Mesothelial cell of epicardium (in vitro differentiated cells): Measurements from ENCODE around the gene KCNG1. TPM values are rescaled to one million over a fixed set of nuclear protein-coding genes. Genes with fewer than 3 reads are reported as not detected.

Experiments
- DNase-seq, 2 experiments: peaks; one replicate each; pipeline ENCODE4 v3.0.0; 2021; ENCODE audit warnings: low spot score in 2 of 2; ENCODE audit not compliant: unreplicated experiment in 2 of 2
- H3K27ac Mint-ChIP-seq: 2 replicates; pipeline ENCODE4 v1.8.0; 2021; ENCODE audit warnings: mixed read lengths
- H3K27me3 Mint-ChIP-seq: 2 replicates; pipeline ENCODE4 v1.8.0; 2021; ENCODE audit warnings: low read depth, mixed read lengths
- H3K36me3 Mint-ChIP-seq: 2 replicates; pipeline ENCODE4 v1.8.0; 2021; ENCODE audit warnings: mixed read lengths
- H3K4me1 Mint-ChIP-seq: 2 replicates; pipeline ENCODE4 v1.8.0; 2021; ENCODE audit warnings: mixed read lengths
- H3K4me3 Mint-ChIP-seq: 2 replicates; pipeline ENCODE4 v1.8.0; 2021; ENCODE audit warnings: mild to moderate bottlenecking, moderate library complexity, mixed read lengths
- H3K9me3 Mint-ChIP-seq: 2 replicates; pipeline ENCODE4 v1.8.0; 2021; ENCODE audit warnings: mixed read lengths
- total RNA-seq: library from RNA; stranded (reverse); gene quantifications from 3 replicates; pipeline ENCODE4 v1.2.1, GENCODE V29; 2021
- TF ChIP-seq, protein P1 (sequence below): fragments of 200-600 bp; sonication (generic); IDR thresholded peaks from one replicate; pipeline ENCODE4 v1.5.0; 2021; ENCODE audit warnings: antibody characterized with exemption; ENCODE audit not compliant: unreplicated experiment

KCNG1 gene
- total RNA-seq, 1 donor from 2014 or later, result 44.2 TPM

DNA sequence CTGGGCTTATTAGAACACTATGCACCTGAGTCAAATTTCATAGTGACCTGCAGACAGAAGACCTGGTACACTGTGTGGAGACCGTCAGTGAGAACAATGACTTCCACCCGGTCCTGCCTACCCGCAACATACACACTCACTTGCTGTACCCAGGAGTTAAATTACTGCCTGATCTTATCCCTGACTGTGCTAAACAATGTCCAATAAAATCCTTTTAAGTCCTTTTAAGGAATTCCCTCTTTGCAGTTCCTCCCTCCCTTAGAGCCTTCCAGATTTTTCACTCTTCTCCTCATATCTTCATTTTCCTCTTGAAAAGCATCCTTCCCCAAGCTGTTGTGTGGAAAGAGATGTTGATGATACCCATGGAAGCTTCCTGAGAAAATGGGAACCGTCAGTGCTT is 3.4 kb upstream of the KCNG1 start:
- Mint-ChIP-seq H3K4me3 (no peak overlapping the region), H3K27me3 (peaks cover 49% of the 10 kb centered on the region)

DNA sequence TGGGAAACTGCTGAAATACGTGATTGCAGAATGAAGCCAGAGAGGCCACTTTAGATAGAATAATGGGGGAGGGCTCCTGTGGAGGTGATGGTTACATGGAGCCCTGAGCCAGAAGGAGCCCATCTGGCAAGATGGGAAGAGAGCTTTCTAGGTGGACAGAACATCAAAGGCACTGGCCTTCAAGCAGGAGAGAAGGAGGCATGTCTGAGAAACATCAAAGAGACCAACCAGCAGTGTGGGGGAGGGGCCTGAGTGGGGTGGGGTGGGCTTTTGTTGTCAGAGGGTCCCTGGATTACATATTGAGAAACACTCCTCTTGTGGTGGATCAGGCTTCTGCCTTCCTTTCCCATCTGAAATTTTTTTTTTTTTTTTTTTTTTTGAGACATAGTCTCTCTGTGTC is 1.9 kb upstream of the KCNG1 start:
- Mint-ChIP-seq H3K36me3 (no peaks in the 10 kb centered on the region), H3K4me1 (peaks cover 49% of the 10 kb centered on the region), H3K4me3 (no peak overlapping the region), H3K9me3 (no peaks in the 10 kb centered on the region), H3K27me3 (peaks cover 35% of the 10 kb centered on the region), H3K27ac (no peak overlapping the region)
- TF ChIP-seq, protein P1, sequence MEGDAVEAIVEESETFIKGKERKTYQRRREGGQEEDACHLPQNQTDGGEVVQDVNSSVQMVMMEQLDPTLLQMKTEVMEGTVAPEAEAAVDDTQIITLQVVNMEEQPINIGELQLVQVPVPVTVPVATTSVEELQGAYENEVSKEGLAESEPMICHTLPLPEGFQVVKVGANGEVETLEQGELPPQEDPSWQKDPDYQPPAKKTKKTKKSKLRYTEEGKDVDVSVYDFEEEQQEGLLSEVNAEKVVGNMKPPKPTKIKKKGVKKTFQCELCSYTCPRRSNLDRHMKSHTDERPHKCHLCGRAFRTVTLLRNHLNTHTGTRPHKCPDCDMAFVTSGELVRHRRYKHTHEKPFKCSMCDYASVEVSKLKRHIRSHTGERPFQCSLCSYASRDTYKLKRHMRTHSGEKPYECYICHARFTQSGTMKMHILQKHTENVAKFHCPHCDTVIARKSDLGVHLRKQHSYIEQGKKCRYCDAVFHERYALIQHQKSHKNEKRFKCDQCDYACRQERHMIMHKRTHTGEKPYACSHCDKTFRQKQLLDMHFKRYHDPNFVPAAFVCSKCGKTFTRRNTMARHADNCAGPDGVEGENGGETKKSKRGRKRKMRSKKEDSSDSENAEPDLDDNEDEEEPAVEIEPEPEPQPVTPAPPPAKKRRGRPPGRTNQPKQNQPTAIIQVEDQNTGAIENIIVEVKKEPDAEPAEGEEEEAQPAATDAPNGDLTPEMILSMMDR, result no peak
- DNase-seq, result no peak

More for the DNA sequence above, 3.4 kb upstream of the KCNG1 start:
- H3K36me3 Mint-ChIP-seq, result no peaks in the 10 kb centered on the region
- no peaks in the 10 kb centered on the region for H3K9me3 Mint-ChIP-seq
- H3K4me1 Mint-ChIP-seq, result peaks cover 47% of the 10 kb centered on the region
- no peak overlapping the region for H3K27ac Mint-ChIP-seq
- TF ChIP-seq, protein P1, result no peak
- no peak for DNase-seq

DNA sequence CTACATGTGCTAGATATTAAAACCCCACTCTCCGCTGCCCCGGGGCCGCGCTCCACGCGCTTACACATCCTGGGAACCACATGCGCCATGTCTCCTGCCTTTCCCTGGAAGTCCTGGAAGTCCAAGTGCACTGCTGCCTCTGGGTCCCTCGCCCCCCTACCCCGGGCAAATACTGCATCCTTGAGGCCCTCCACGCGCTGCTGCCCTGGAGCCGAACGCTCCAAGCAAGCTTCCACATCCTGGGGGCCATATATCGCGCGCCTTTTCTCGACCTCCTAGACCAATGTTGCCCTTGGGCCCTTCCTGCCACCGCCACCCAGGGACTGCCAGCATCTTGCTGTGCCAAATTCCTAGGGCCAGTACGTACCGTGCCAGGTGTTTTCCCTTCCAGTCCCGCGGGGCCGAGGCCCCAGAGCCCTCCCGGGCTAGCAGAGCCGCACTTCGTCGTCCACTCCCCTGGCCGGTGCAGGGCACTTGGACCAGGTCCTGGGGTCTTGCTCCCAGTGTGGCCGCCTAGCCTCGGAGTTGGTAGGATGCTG is 779 bp upstream of the KCNG1 start:
- Mint-ChIP-seq H3K27me3 (peaks cover 26% of the 10 kb centered on the region), H3K36me3 (peaks cover 3% of the 10 kb centered on the region), H3K4me1 (peaks cover 49% of the 10 kb centered on the region), H3K27ac (no peak overlapping the region), H3K9me3 (no peaks in the 10 kb centered on the region), H3K4me3 (peak overlapping the region; percentile 68)
- DNase-seq, result no peak
- TF ChIP-seq, protein P1, result no peak

DNA sequence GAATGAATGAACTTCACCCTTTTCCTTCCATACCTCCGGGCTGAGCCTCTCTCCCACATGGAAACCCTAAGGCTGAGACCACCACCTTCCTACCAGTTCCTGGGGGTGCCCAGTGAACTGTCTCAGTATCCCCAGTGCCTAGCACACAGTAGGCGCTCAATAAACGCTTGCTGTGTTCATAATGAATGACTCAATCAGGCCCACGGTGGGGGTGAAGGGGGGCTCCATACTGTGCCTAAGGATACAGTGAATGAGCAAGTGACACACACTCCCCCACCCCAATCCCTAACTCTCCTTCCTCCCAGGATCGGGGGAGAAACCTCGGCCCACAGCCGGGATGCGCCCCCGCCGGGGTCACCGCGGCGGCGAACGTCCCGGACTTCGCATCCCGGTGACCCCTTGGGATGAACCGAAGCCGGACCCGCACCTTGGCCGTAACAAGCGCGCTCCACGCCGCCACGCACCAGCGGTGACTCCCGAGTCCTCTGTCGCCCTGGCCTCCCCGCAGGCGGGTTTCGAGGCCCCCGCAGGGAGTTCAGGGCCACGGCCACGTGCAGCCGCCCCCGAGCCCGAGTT is 592 bp downstream of the KCNG1 start:
- H3K27me3 Mint-ChIP-seq, result peaks cover 21% of the 10 kb centered on the region
- peak overlapping the region; percentile 80 for H3K27ac Mint-ChIP-seq

DNA sequence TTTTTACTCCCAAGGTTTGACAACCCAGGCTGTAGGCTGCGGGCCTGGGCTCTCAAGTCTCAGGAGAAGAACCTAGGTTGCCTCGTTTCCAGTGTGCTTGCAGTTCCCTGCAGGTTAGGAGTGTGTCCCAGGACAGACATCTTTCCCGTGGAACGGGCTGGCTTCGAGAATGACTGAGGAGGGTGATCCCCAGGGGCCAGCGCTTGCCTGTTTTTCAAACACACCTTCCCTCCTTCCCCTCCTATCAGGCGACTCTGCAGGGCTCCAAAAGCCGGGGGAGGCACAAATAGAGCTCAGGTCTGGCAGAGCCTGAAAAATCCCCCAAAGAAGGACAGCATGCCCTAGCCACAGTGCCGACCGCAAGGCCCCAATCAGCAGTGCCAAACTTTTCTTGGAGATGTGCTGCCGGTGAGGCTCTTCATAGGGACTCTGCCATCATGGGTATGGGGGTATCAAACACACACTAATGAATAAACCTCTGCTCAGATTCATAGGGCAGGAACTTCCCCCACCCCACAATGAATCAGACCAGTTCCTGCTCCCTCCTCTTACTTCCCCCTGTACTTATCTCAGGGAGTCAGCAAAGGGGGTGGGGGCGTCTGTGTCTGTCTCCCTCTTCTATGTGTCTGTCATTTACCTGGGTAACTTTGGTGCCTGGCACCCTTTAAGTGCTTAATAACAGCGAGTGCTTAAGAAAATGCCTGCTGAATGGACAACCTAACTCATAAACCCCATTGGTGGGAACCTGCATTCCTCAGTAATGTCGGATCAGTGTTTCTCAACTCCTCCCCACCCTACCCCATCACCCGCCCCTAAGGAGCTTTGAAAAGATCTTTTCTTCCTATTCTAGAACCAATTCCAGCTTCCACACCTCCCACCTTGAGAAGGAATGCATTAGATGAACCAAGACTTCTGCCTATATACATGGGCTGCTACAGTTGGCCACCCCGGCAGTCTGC is 1.6 kb downstream of the KCNG1 start:
- peak overlapping the region; percentile 80 for H3K27ac Mint-ChIP-seq
- H3K36me3 Mint-ChIP-seq, result peaks cover 7% of the 10 kb centered on the region
- TF ChIP-seq, protein P1, result no peak
- no peak for DNase-seq
- peaks cover 39% of the 10 kb centered on the region for H3K4me1 Mint-ChIP-seq
- H3K27me3 Mint-ChIP-seq, result peaks cover 21% of the 10 kb centered on the region
- peak overlapping the region; percentile 67 for H3K4me3 Mint-ChIP-seq
- no peaks in the 10 kb centered on the region for H3K9me3 Mint-ChIP-seq

More for the DNA sequence above, 592 bp downstream of the KCNG1 start:
- Mint-ChIP-seq H3K9me3 (no peaks in the 10 kb centered on the region), H3K4me3 (peak overlapping the region; percentile 67), H3K4me1 (peaks cover 47% of the 10 kb centered on the region), H3K36me3 (peaks cover 5% of the 10 kb centered on the region)
- TF ChIP-seq, protein P1, result no peak
- no peak for DNase-seq
